ENCODE results near the gene SPG11. TPM values are rescaled to one million over a fixed set of nuclear protein-coding genes. Genes with fewer than 3 reads are reported as not detected.

SPG11 gene
- total and polyA plus RNA-seq, 9 of the 15 experiments (the other 6 are each of a cell fraction or from before 2014, with no cell fraction given): 23.3 to 71.2 (median 45.6) TPM

DNA sequence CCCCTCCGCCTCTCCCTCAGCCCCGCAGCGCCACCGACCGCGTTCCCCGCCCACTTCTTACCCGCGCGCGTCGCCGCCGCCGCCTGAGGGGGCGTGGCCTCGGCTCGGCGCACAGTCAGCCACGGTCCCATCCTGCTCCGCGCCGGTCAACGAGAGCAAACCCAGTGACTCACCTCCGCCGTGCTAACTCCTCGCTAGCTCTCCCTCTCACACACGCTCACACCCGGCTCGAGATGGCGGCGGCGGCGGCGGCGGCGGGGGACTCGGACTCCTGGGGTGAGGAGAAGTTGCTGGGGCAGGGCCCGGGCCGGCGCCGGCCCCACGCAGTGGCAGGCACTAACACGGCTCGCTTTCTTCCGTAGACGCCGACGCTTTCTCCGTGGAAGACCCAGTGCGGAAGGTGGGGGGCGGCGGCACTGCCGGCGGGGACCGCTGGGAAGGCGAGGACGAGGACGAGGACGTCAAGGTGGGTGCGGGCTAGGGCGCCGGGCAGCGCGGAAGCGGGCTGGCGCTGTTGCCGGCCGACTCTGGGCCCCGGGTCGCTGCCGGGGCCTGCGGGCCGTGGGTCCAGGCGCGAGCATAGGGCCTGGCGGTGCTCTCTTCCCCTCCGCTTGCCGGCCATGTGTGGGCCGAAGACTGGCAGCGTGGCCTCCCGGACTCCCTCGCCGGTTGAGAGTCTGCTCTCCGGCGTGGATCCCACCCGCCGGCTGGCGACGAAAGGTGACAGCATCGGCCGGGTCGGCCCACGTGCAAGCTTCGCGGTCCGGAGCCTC, 126.3 kb downstream of the SPG11 start, which contains the start of gene EIF3J (continued):
- TF ChIP-seq PURB (CRISPR knock-in tag; IDR thresholded peaks at IDR 0.05; ENCODE audit: low read depth) (no peak), CBFA2T3 (IDR thresholded peaks at IDR 0.05) (no peak), PTRF (tag; IDR thresholded peaks at IDR 0.05) (no peak), HINFP (tag; conservative IDR thresholded peaks at IDR 0.05; ENCODE audit: low read depth) (no peak), IFI16 (CRISPR knock-in tag; IDR thresholded peaks at IDR 0.05) (no peak), ZNF143 (CRISPR knock-in tag; IDR thresholded peaks at IDR 0.05) (peak; percentile 70), CBX8 (IDR thresholded peaks at IDR 0.05; ENCODE audit: borderline replicate concordance, extremely low read depth, low read depth, low read length, poor library complexity, severe bottlenecking) (no peak), ZNF324 (CRISPR knock-in tag; IDR thresholded peaks at IDR 0.05) (no peak), MEF2A (IDR thresholded peaks at IDR 0.05; ENCODE audit: control insufficient read depth, low read depth, low read length) (no peak), ARID1B (IDR thresholded peaks at IDR 0.05) (no peak), STAG1 (CRISPR knock-in tag; IDR thresholded peaks at IDR 0.05; ENCODE audit: borderline replicate concordance) (peak; percentile 29; the same call in 1 of the 2 replicates), ZNF197 (CRISPR knock-in tag; IDR thresholded peaks at IDR 0.05; ENCODE audit: low read depth) (0 out of 2 replicates have a peak, but pooled peaks have one; percentile 14), CBX1 (IDR thresholded peaks at IDR 0.05; ENCODE audit: low read depth) (peak; percentile 91), CEBPB (tag; IDR thresholded peaks at IDR 0.05) (no peak), ZNF584 (CRISPR knock-in tag; IDR thresholded peaks at IDR 0.05; ENCODE audit: low read depth) (no peak), POU5F1 (IDR thresholded peaks at IDR 0.05; ENCODE audit: borderline replicate concordance, low read depth, low read length, partially characterized antibody) (no peak), TFAM (CRISPR knock-in tag; conservative IDR thresholded peaks at IDR 0.05) (no peak), RFX7 (CRISPR knock-in tag; IDR thresholded peaks at IDR 0.05) (no peak), ZNF3 (CRISPR knock-in tag; IDR thresholded peaks at IDR 0.05) (no peak), ZBTB1 (CRISPR knock-in tag; IDR thresholded peaks at IDR 0.05; ENCODE audit: borderline replicate concordance, low read depth) (peak; percentile 69; the same call in 1 of the 2 replicates), ZNF253 (CRISPR knock-in tag; conservative IDR thresholded peaks at IDR 0.05) (no peak), MTA1 (IDR thresholded peaks at IDR 0.05; ENCODE audit: borderline replicate concordance) (no peak), ZFPM2 (CRISPR knock-in tag; IDR thresholded peaks at IDR 0.05) (no peak), ZHX1 (conservative IDR thresholded peaks at IDR 0.05; ENCODE audit: low read length) (no peak), RUNX1 (IDR thresholded peaks at IDR 0.05; ENCODE audit: low read depth) (no peak), NFIX (CRISPR knock-in tag; IDR thresholded peaks at IDR 0.05; ENCODE audit: low read depth) (no peak)

All from K562 (cell line).